GM12878 (cell line): ENCODE data around the gene MYO9B. TPM values are rescaled to one million over a fixed set of nuclear protein-coding genes. Genes with fewer than 3 reads are reported as not detected.

Experiments
- CBX3 ChIP-seq: fragments of 200-600 bp; sonication (generic); IDR thresholded peaks from 2 replicates; pipeline ENCODE4 v1.6.1; 2016; ENCODE audit warnings: low read depth, borderline replicate concordance
- CHD2 ChIP-seq: IDR thresholded peaks from 2 replicates; pipeline ENCODE4 v1.6.1; 2011; ENCODE audit warnings: low read depth, low read length, improper control_type of control experiment, borderline replicate concordance
- CREB1 ChIP-seq: IDR thresholded peaks from 2 replicates; pipeline ENCODE4 v1.6.1; 2012; ENCODE audit warnings: low read depth, mild to moderate bottlenecking, inconsistent platforms
- HCFC1 ChIP-seq: fragments of 150-350 bp; IDR thresholded peaks from 2 replicates; pipeline ENCODE4 v1.6.1; 2014; ENCODE audit warnings: low read length
- JUNB ChIP-seq: IDR thresholded peaks from 2 replicates; pipeline ENCODE4 v1.6.1; 2016; ENCODE audit warnings: antibody characterized with exemption, mild to moderate bottlenecking
- KDM1A ChIP-seq: fragments of 200-600 bp; sonication (generic); IDR thresholded peaks from 2 replicates; pipeline ENCODE4 v1.6.1; 2016; ENCODE audit warnings: borderline replicate concordance
- MYB ChIP-seq: fragments of 150-350 bp; IDR thresholded peaks from 2 replicates; pipeline ENCODE4 v1.6.1; 2014; ENCODE audit warnings: mild to moderate bottlenecking, low read depth, low read length, borderline replicate concordance
- NR2C2 ChIP-seq: IDR thresholded peaks from 2 replicates; pipeline ENCODE4 v1.6.1; 2011; ENCODE audit warnings: borderline replicate concordance, low read depth; ENCODE audit not compliant: control insufficient read depth, insufficient read length
- PAX8 ChIP-seq: fragments of 450-650 bp; IDR thresholded peaks from 2 replicates; pipeline ENCODE4 v1.6.1; 2017; ENCODE audit warnings: mild to moderate bottlenecking, moderate library complexity
- POLR2AphosphoS5 ChIP-seq: IDR thresholded peaks from 2 replicates; pipeline ENCODE4 v1.6.1; 2011; ENCODE audit warnings: mild to moderate bottlenecking, low read length, inconsistent platforms
- RFX5 ChIP-seq: IDR thresholded peaks from 2 replicates; pipeline ENCODE4 v1.6.1; 2011; ENCODE audit warnings: low read depth, low read length, improper control_type of control experiment
- STAT1 ChIP-seq: fragments of 450-650 bp; conservative IDR thresholded peaks from 2 replicates; pipeline ENCODE4 v1.6.1; 2014; ENCODE audit warnings: antibody characterized with exemption, mild to moderate bottlenecking
- SUPT20H ChIP-seq: IDR thresholded peaks from 2 replicates; pipeline ENCODE4 v1.6.1; 2011; ENCODE audit warnings: low read depth, mild to moderate bottlenecking, low read length, moderate library complexity, borderline replicate concordance; ENCODE audit not compliant: control insufficient read depth
- TAF1 ChIP-seq: IDR thresholded peaks from 2 replicates; pipeline ENCODE4 v1.6.1; 2011; ENCODE audit warnings: mild to moderate bottlenecking, low read depth, low read length, borderline replicate concordance
- TARDBP ChIP-seq: IDR thresholded peaks from 2 replicates; pipeline ENCODE4 v1.6.1; 2016; ENCODE audit warnings: borderline replicate concordance
- polyA plus RNA-seq, 11 experiments: library from polyadenylated mRNA; depleted of rRNA in 4 of 11; unstranded in 6 of 11; stranded (reverse) in 5 of 11; fragments of >200 nt; fragmentation: Nextera tagmentation in 4 of 11; fragmentation: Illumina TruSeq in 1 of 11; extraction: Ambion mirVana in 4 of 11; extraction: Trizol in 1 of 11; gene quantifications; 1 replicate in 1 of 11; 2 replicates in 10 of 11; pipeline versions ENCODE4 v1.2.1 to v1.2.3, GENCODE V29; 2011 to 2016; ENCODE audit warnings: inconsistent platforms in 2 of 11, missing spikeins in 2 of 11, low read depth in 1 of 11
- total RNA-seq, 4 experiments: library from RNA; depleted of rRNA in 3 of 4; stranded (reverse); fragments of >200 nt in 3 of 4; fragmentation: Illumina TruSeq in 1 of 4; extraction: Trizol in 1 of 4; gene quantifications; 2 replicates each; pipeline versions ENCODE4 v1.2.1 to v1.2.3, GENCODE V29; 2013 to 2021
- TF ChIP-seq, protein P1 (sequence below): fragments of 450-650 bp; formaldehyde crosslinking; IDR thresholded peaks from 2 replicates; pipeline ENCODE4 v1.4.0; 2022; ENCODE audit warnings: mild to moderate bottlenecking, moderate library complexity
- TF ChIP-seq, protein P2 (sequence below): IDR thresholded peaks from 2 replicates; pipeline ENCODE4 v1.6.1; 2012; ENCODE audit warnings: low read depth, low read length, improper control_type of control experiment
- TF ChIP-seq, protein P3 (sequence below), 3 experiments: IDR thresholded peaks in 2 of 3; conservative IDR thresholded peaks in 1 of 3; 2 replicates each; pipeline ENCODE4 v1.5.1; 2011; ENCODE audit warnings: low read depth in 3 of 3, low read length in 3 of 3, mild to moderate bottlenecking in 3 of 3, control low read depth in 2 of 3, moderate library complexity in 2 of 3, inconsistent platforms in 1 of 3, mixed read lengths in 1 of 3; ENCODE audit not compliant: control insufficient read depth in 2 of 3, insufficient read depth in 1 of 3; ENCODE audit errors: extremely low read depth in 1 of 3
- TF ChIP-seq, protein P4 (sequence below): fragments of 450-650 bp; IDR thresholded peaks from 2 replicates; pipeline ENCODE4 v1.6.1; 2016; ENCODE audit warnings: mild to moderate bottlenecking, moderate library complexity, borderline replicate concordance

MYO9B gene
- total and polyA plus RNA-seq, 10 of the 15 experiments (the other 5 are each of a cell fraction or from before 2014, with no cell fraction given): 5.4 to 165 (median 45.8) TPM

DNA sequence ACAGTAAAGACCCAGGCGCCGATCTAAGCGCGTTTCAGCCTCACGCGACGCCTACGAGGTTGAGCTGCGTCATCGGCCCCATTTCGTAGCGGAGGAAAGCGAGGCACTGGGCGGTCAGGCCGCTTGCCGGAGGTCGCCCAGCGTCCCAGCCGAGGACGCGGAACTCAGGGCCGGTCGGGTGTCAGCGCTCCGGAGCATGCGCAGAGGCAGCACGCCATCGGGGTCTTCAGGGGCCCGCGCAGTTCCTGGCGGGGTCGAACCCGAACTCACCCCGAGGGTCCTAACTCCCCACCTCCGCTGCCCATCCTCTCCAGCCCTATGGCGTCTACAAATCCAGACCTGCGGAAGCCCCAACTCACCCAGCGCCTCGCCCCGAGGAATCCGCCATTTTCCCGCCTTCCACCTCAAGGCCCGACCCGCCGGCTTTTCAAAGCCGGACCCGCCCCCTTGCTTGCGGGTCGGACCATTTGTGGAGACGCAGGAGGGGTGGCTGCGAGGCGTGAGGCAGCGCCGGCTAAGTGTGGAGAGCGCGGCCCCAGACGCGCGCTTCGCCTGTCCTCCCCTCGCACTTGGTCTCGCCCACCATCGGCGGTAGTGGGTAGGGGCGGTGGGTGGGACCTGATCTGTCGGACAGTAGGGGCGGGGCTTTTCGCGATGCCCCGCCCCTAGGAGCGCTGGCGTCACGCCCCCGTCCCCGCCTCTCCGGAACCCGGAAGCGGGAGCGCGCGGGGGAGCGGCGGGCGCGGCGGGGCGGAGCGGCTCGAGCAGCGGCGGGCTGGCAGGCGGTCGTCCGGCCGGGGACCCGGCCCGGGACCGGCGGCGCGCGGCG lies at the start of gene MYO9B, which contains the start of gene HAUS8 (continued):
- TF ChIP-seq, protein P1, sequence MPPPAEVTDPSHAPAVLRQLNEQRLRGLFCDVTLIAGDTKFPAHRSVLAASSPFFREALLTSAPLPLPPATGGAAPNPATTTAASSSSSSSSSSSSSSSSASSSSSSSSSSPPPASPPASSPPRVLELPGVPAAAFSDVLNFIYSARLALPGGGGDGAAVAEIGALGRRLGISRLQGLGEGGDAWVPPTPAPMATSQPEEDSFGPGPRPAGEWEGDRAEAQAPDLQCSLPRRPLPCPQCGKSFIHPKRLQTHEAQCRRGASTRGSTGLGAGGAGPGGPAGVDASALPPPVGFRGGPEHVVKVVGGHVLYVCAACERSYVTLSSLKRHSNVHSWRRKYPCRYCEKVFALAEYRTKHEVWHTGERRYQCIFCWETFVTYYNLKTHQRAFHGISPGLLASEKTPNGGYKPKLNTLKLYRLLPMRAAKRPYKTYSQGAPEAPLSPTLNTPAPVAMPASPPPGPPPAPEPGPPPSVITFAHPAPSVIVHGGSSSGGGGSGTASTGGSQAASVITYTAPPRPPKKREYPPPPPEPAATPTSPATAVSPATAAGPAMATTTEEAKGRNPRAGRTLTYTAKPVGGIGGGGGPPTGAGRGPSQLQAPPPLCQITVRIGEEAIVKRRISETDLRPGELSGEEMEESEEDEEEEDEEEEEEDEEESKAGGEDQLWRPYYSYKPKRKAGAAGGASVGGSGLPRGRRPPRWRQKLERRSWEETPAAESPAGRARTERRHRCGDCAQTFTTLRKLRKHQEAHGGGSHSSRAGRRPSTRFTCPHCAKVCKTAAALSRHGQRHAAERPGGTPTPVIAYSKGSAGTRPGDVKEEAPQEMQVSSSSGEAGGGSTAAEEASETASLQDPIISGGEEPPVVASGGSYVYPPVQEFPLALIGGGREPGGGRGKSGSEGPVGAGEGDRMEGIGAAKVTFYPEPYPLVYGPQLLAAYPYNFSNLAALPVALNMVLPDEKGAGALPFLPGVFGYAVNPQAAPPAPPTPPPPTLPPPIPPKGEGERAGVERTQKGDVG (CRISPR knock-in tag): no peak
- no peak for TF ChIP-seq JUNB
- TF ChIP-seq TAF1: peak; percentile 96
- TF ChIP-seq, protein P2, sequence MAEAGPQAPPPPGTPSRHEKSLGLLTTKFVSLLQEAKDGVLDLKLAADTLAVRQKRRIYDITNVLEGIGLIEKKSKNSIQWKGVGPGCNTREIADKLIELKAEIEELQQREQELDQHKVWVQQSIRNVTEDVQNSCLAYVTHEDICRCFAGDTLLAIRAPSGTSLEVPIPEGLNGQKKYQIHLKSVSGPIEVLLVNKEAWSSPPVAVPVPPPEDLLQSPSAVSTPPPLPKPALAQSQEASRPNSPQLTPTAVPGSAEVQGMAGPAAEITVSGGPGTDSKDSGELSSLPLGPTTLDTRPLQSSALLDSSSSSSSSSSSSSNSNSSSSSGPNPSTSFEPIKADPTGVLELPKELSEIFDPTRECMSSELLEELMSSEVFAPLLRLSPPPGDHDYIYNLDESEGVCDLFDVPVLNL: peak; percentile 97
- TF ChIP-seq POLR2AphosphoS5: peak; percentile 81
- peak; percentile 34; the same call in 1 of the 2 replicates for TF ChIP-seq CHD2
- no peak for TF ChIP-seq TARDBP
- TF ChIP-seq SUPT20H: no peak
- TF ChIP-seq KDM1A: no peak
- TF ChIP-seq, protein P3, sequence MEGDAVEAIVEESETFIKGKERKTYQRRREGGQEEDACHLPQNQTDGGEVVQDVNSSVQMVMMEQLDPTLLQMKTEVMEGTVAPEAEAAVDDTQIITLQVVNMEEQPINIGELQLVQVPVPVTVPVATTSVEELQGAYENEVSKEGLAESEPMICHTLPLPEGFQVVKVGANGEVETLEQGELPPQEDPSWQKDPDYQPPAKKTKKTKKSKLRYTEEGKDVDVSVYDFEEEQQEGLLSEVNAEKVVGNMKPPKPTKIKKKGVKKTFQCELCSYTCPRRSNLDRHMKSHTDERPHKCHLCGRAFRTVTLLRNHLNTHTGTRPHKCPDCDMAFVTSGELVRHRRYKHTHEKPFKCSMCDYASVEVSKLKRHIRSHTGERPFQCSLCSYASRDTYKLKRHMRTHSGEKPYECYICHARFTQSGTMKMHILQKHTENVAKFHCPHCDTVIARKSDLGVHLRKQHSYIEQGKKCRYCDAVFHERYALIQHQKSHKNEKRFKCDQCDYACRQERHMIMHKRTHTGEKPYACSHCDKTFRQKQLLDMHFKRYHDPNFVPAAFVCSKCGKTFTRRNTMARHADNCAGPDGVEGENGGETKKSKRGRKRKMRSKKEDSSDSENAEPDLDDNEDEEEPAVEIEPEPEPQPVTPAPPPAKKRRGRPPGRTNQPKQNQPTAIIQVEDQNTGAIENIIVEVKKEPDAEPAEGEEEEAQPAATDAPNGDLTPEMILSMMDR (IDR thresholded peaks at IDR 0.05 in 2 of 3, conservative IDR thresholded peaks at IDR 0.05 in 1 of 3; ENCODE audit: control insufficient read depth in 2 of 3, extremely low read depth in 1 of 3, insufficient read depth in 1 of 3, low read depth in 3 of 3, low read length in 3 of 3): no peak
- TF ChIP-seq, protein P4, sequence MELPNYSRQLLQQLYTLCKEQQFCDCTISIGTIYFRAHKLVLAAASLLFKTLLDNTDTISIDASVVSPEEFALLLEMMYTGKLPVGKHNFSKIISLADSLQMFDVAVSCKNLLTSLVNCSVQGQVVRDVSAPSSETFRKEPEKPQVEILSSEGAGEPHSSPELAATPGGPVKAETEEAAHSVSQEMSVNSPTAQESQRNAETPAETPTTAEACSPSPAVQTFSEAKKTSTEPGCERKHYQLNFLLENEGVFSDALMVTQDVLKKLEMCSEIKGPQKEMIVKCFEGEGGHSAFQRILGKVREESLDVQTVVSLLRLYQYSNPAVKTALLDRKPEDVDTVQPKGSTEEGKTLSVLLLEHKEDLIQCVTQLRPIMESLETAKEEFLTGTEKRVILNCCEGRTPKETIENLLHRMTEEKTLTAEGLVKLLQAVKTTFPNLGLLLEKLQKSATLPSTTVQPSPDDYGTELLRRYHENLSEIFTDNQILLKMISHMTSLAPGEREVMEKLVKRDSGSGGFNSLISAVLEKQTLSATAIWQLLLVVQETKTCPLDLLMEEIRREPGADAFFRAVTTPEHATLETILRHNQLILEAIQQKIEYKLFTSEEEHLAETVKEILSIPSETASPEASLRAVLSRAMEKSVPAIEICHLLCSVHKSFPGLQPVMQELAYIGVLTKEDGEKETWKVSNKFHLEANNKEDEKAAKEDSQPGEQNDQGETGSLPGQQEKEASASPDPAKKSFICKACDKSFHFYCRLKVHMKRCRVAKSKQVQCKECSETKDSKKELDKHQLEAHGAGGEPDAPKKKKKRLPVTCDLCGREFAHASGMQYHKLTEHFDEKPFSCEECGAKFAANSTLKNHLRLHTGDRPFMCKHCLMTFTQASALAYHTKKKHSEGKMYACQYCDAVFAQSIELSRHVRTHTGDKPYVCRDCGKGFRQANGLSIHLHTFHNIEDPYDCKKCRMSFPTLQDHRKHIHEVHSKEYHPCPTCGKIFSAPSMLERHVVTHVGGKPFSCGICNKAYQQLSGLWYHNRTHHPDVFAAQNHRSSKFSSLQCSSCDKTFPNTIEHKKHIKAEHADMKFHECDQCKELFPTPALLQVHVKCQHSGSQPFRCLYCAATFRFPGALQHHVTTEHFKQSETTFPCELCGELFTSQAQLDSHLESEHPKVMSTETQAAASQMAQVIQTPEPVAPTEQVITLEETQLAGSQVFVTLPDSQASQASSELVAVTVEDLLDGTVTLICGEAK: no peak
- TF ChIP-seq MYB: no peak
- no peak for TF ChIP-seq NR2C2
- TF ChIP-seq STAT1: peak; percentile 98
- TF ChIP-seq CREB1: peak; percentile 92
- peak; percentile 50 for TF ChIP-seq HCFC1
- TF ChIP-seq RFX5: peak; percentile 53
- no peak for TF ChIP-seq CBX3
- no peak for TF ChIP-seq PAX8
